ENCODE data around the gene FNDC3B.
"Not testable (repeated sequence)": the region's sequence is repeated elsewhere in the genome, so short reads cannot be mapped to it uniquely, and the experiment has no call there.

The FNDC3B gene

GRCh38 chr3:172253200-172253599, 213.8 kb downstream of the FNDC3B start:
- H3K27me3 ChIP-seq (replicated peaks in 2 of 5; ENCODE audit: control insufficient read depth in 4 of 5, insufficient read depth in 5 of 5, low read length in 4 of 5), result no peaks in the 10 kb centered on the region
- ChIA-PET POLR2A (no interaction called here), CTCF (no interaction called here)
- H3K27ac ChIP-seq (ENCODE audit: insufficient read depth in 1 of 2, low read depth in 1 of 2, low read length in 2 of 2, poor library complexity in 1 of 2, severe bottlenecking in 2 of 2), result no peak overlapping the region
- no peak overlapping the region for H3K4me3 ChIP-seq (ENCODE audit: control insufficient read depth in 1 of 7, extremely low read depth in 1 of 7, insufficient read depth in 4 of 7, low read depth in 2 of 7, low read length in 6 of 7)
- 100% methylated on average over 3 of the region's 5 CpGs for WGBS (ENCODE audit: insufficient coverage)
- H3K4me1 ChIP-seq (ENCODE audit: control extremely low read depth in 1 of 4, control insufficient read depth in 4 of 4, insufficient read depth in 4 of 4, low read length in 3 of 4), result no peaks in the 10 kb centered on the region
- peaks cover 3 to 56% (median 16%) of the 10 kb centered on the region in 4 experiments for H3K36me3 ChIP-seq (ENCODE audit: control insufficient read depth in 4 of 4, insufficient read depth in 4 of 4, low read length in 3 of 4)
- DNase-seq, result no peak
- no peaks in the 10 kb centered on the region for H3K9me3 ChIP-seq (ENCODE audit: control extremely low read depth in 1 of 5, control insufficient read depth in 4 of 5, insufficient read depth in 2 of 5, low read depth in 1 of 5, low read length in 4 of 5)

- Histone ChIP-seq H3K27ac (ENCODE audit: insufficient read depth in 1 of 2, low read depth in 1 of 2, low read length in 2 of 2, poor library complexity in 1 of 2, severe bottlenecking in 2 of 2) (no peak overlapping the region), H3K4me3 (ENCODE audit: control insufficient read depth in 1 of 7, extremely low read depth in 1 of 7, insufficient read depth in 4 of 7, low read depth in 2 of 7, low read length in 6 of 7) (no peak overlapping the region), H3K4me1 (ENCODE audit: control extremely low read depth in 1 of 4, control insufficient read depth in 4 of 4, insufficient read depth in 4 of 4, low read length in 3 of 4) (no peaks in the 10 kb centered on the region), H3K9me3 (ENCODE audit: control extremely low read depth in 1 of 5, control insufficient read depth in 4 of 5, insufficient read depth in 2 of 5, low read depth in 1 of 5, low read length in 4 of 5) (no peaks in the 10 kb centered on the region), H3K27me3 (replicated peaks in 2 of 5; ENCODE audit: control insufficient read depth in 4 of 5, insufficient read depth in 5 of 5, low read length in 4 of 5) (no peaks in the 10 kb centered on the region), H3K36me3 (ENCODE audit: control insufficient read depth in 4 of 4, insufficient read depth in 4 of 4, low read length in 3 of 4) (peaks cover 3 to 59% (median 21%) of the 10 kb centered on the region in 4 experiments)
- WGBS (ENCODE audit: insufficient coverage), result no CpG with 5 or more reads among the region's 1 CpG
- ChIA-PET POLR2A (no interaction called here), CTCF (interaction anchor here (1.4 to 1.7 kb wide), 2 partner anchors 9 to 84 kb away, joined by 3 read pairs; no protein-coding TSS in a partner anchor)
- no peak for DNase-seq
These were observed 215.2 kb downstream of the FNDC3B start for GRCh38 chr3:172254542-172254941.

- H3K36me3 ChIP-seq (ENCODE audit: control insufficient read depth in 4 of 4, insufficient read depth in 4 of 4, low read length in 3 of 4), result peaks cover 3 to 65% (median 21%) of the 10 kb centered on the region in 4 experiments
- H3K27me3 ChIP-seq (replicated peaks in 2 of 5; ENCODE audit: control insufficient read depth in 4 of 5, insufficient read depth in 5 of 5, low read length in 4 of 5); POLR2A ChIA-PET; H3K9me3 ChIP-seq (ENCODE audit: control extremely low read depth in 1 of 5, control insufficient read depth in 4 of 5, insufficient read depth in 2 of 5, low read depth in 1 of 5, low read length in 4 of 5); H3K4me3 ChIP-seq (ENCODE audit: control insufficient read depth in 1 of 7, extremely low read depth in 1 of 7, insufficient read depth in 4 of 7, low read depth in 2 of 7, low read length in 6 of 7); H3K27ac ChIP-seq (ENCODE audit: insufficient read depth in 1 of 2, low read depth in 1 of 2, low read length in 2 of 2, poor library complexity in 1 of 2, severe bottlenecking in 2 of 2); H3K4me1 ChIP-seq (ENCODE audit: control extremely low read depth in 1 of 4, control insufficient read depth in 4 of 4, insufficient read depth in 4 of 4, low read length in 3 of 4); DNase-seq: not testable (repeated sequence)
- WGBS (ENCODE audit: insufficient coverage), result 89% methylated on average over 10 of the region's 10 CpGs
- CTCF ChIA-PET, result interaction anchor here (1.4 to 1.7 kb wide), 2 partner anchors 10 to 85 kb away, joined by 3 read pairs; no protein-coding TSS in a partner anchor
These were observed 215.9 kb downstream of the FNDC3B start for GRCh38 chr3:172255321-172255720.

- H3K9me3 ChIP-seq (ENCODE audit: control extremely low read depth in 1 of 5, control insufficient read depth in 4 of 5, insufficient read depth in 2 of 5, low read depth in 1 of 5, low read length in 4 of 5), result no peaks in the 10 kb centered on the region
- POLR2A ChIA-PET, result no interaction called here
- H3K4me1 ChIP-seq (ENCODE audit: control extremely low read depth in 1 of 4, control insufficient read depth in 4 of 4, insufficient read depth in 4 of 4, low read length in 3 of 4), result no peaks in the 10 kb centered on the region
- 100% methylated on average over 2 of the region's 2 CpGs for WGBS (ENCODE audit: insufficient coverage)
- CTCF ChIA-PET, result interaction anchor here (0.7 kb wide), 1 partner anchor 1282 kb away, joined by 3 read pairs; no protein-coding TSS in a partner anchor
- H3K27me3 ChIP-seq (replicated peaks in 2 of 5; ENCODE audit: control insufficient read depth in 4 of 5, insufficient read depth in 5 of 5, low read length in 4 of 5), result no peaks in the 10 kb centered on the region
- DNase-seq, result no peak
- no peak overlapping the region for H3K27ac ChIP-seq (ENCODE audit: insufficient read depth in 1 of 2, low read depth in 1 of 2, low read length in 2 of 2, poor library complexity in 1 of 2, severe bottlenecking in 2 of 2)
- H3K36me3 ChIP-seq (ENCODE audit: control insufficient read depth in 4 of 4, insufficient read depth in 4 of 4, low read length in 3 of 4), result peaks cover 3 to 72% (median 20%) of the 10 kb centered on the region in 4 experiments
- no peak overlapping the region for H3K4me3 ChIP-seq (ENCODE audit: control insufficient read depth in 1 of 7, extremely low read depth in 1 of 7, insufficient read depth in 4 of 7, low read depth in 2 of 7, low read length in 6 of 7)
These were observed 216.8 kb downstream of the FNDC3B start for GRCh38 chr3:172256101-172256734.

GRCh38 chr3:172257648-172258400, 218.4 kb downstream of the FNDC3B start:
- DNase-seq, result no peak
- ChIA-PET POLR2A (no interaction called here), CTCF (no interaction called here)
- Histone ChIP-seq H3K4me3 (ENCODE audit: control insufficient read depth in 1 of 7, extremely low read depth in 1 of 7, insufficient read depth in 4 of 7, low read depth in 2 of 7, low read length in 6 of 7) (no peak overlapping the region), H3K27me3 (replicated peaks in 2 of 5; ENCODE audit: control insufficient read depth in 4 of 5, insufficient read depth in 5 of 5, low read length in 4 of 5) (no peaks in the 10 kb centered on the region), H3K4me1 (ENCODE audit: control extremely low read depth in 1 of 4, control insufficient read depth in 4 of 4, insufficient read depth in 4 of 4, low read length in 3 of 4) (no peaks in the 10 kb centered on the region), H3K9me3 (ENCODE audit: control extremely low read depth in 1 of 5, control insufficient read depth in 4 of 5, insufficient read depth in 2 of 5, low read depth in 1 of 5, low read length in 4 of 5) (no peaks in the 10 kb centered on the region), H3K36me3 (ENCODE audit: control insufficient read depth in 4 of 4, insufficient read depth in 4 of 4, low read length in 3 of 4) (peaks cover 3 to 75% (median 14%) of the 10 kb centered on the region in 4 experiments), H3K27ac (ENCODE audit: insufficient read depth in 1 of 2, low read depth in 1 of 2, low read length in 2 of 2, poor library complexity in 1 of 2, severe bottlenecking in 2 of 2) (no peak overlapping the region)
- WGBS (ENCODE audit: insufficient coverage), result 96% methylated on average over 6 of the region's 8 CpGs

GRCh38 chr3:172258624-172259023, 219.2 kb downstream of the FNDC3B start:
- no peak for DNase-seq
- Histone ChIP-seq H3K4me1 (ENCODE audit: control extremely low read depth in 1 of 4, control insufficient read depth in 4 of 4, insufficient read depth in 4 of 4, low read length in 3 of 4) (no peaks in the 10 kb centered on the region), H3K27me3 (replicated peaks in 2 of 5; ENCODE audit: control insufficient read depth in 4 of 5, insufficient read depth in 5 of 5, low read length in 4 of 5) (no peaks in the 10 kb centered on the region), H3K36me3 (ENCODE audit: control insufficient read depth in 4 of 4, insufficient read depth in 4 of 4, low read length in 3 of 4) (peaks cover 3 to 69% (median 14%) of the 10 kb centered on the region in 4 experiments), H3K4me3 (ENCODE audit: control insufficient read depth in 1 of 7, extremely low read depth in 1 of 7, insufficient read depth in 4 of 7, low read depth in 2 of 7, low read length in 6 of 7) (no peak overlapping the region), H3K9me3 (ENCODE audit: control extremely low read depth in 1 of 5, control insufficient read depth in 4 of 5, insufficient read depth in 2 of 5, low read depth in 1 of 5, low read length in 4 of 5) (no peaks in the 10 kb centered on the region), H3K27ac (ENCODE audit: insufficient read depth in 1 of 2, low read depth in 1 of 2, low read length in 2 of 2, poor library complexity in 1 of 2, severe bottlenecking in 2 of 2) (no peak overlapping the region)
- 100% methylated on average over 1 of the region's 3 CpGs for WGBS (ENCODE audit: insufficient coverage)
- ChIA-PET CTCF (no interaction called here), POLR2A (no interaction called here)

GRCh38 chr3:172259111-172259541, 219.7 kb downstream of the FNDC3B start:
- Histone ChIP-seq H3K27me3 (replicated peaks in 2 of 5; ENCODE audit: control insufficient read depth in 4 of 5, insufficient read depth in 5 of 5, low read length in 4 of 5) (no peaks in the 10 kb centered on the region), H3K36me3 (ENCODE audit: control insufficient read depth in 4 of 4, insufficient read depth in 4 of 4, low read length in 3 of 4) (peaks cover 3 to 72% (median 14%) of the 10 kb centered on the region in 4 experiments), H3K27ac (ENCODE audit: insufficient read depth in 1 of 2, low read depth in 1 of 2, low read length in 2 of 2, poor library complexity in 1 of 2, severe bottlenecking in 2 of 2) (no peak overlapping the region), H3K4me3 (ENCODE audit: control insufficient read depth in 1 of 7, extremely low read depth in 1 of 7, insufficient read depth in 4 of 7, low read depth in 2 of 7, low read length in 6 of 7) (no peak overlapping the region), H3K9me3 (ENCODE audit: control extremely low read depth in 1 of 5, control insufficient read depth in 4 of 5, insufficient read depth in 2 of 5, low read depth in 1 of 5, low read length in 4 of 5) (no peaks in the 10 kb centered on the region), H3K4me1 (ENCODE audit: control extremely low read depth in 1 of 4, control insufficient read depth in 4 of 4, insufficient read depth in 4 of 4, low read length in 3 of 4) (no peaks in the 10 kb centered on the region)
- DNase-seq, result no peak
- ChIA-PET POLR2A (no interaction called here), CTCF (no interaction called here)
- WGBS (ENCODE audit: insufficient coverage), result 100% methylated on average over 6 of the region's 6 CpGs
